CD4-positive, alpha-beta T cell (primary cell): ENCODE measurements around the gene RBM5. TPM values are rescaled to one million over a fixed set of nuclear protein-coding genes. Genes with fewer than 3 reads are reported as not detected.

Experiments used
- ATAC-seq: fragments of 200-7000 bp; cut with Tn5 transposase; one replicate; pipeline ENCODE4 v1.10.0; 2022; ENCODE audit warnings: mild to moderate bottlenecking; ENCODE audit not compliant: poor library complexity
- CTCF ChIA-PET: fragments of 350-600 bp; sonication (Branson Sonifier 250); formaldehyde crosslinking; loops from one replicate; lab custom pipeline; 2021; ENCODE audit warnings: antibody characterized with exemption, inconsistent platforms; lab: Charles Lee
- POLR2A ChIA-PET: fragments of 350-600 bp; sonication (Branson Sonifier 250); formaldehyde crosslinking; loops from one replicate; lab custom pipeline; 2021; ENCODE audit warnings: antibody characterized with exemption, inconsistent platforms; lab: Charles Lee
- DNase-seq, 14 experiments: peaks; one replicate each; pipeline ENCODE4 v3.0.0-alpha.2; 2013 to 2020; ENCODE audit warnings: mixed read lengths in 2 of 14
- H3K27ac ChIP-seq, 2 donors: one replicate each; pipeline versions ENCODE4 v1.5.1 to v1.7.0; 2013; ENCODE audit warnings: low read length in 2 of 2, low read depth in 1 of 2, mild to moderate bottlenecking in 1 of 2
- H3K27me3 ChIP-seq, 2 experiments: 1 replicate in 1 of 2; 2 replicates in 1 of 2; pipeline versions ENCODE4 v1.6.1 to v1.7.0; 2013; ENCODE audit warnings: low read length in 2 of 2, control low read depth in 1 of 2, mild to moderate bottlenecking in 1 of 2, moderate library complexity in 1 of 2; ENCODE audit not compliant: insufficient read depth in 2 of 2, control insufficient read depth in 1 of 2
- H3K36me3 ChIP-seq: one replicate; pipeline ENCODE4 v1.6.1; 2013; ENCODE audit warnings: low read length, control low read depth; ENCODE audit not compliant: insufficient read depth
- H3K4me1 ChIP-seq: one replicate; pipeline ENCODE4 v1.6.1; 2013; ENCODE audit warnings: low read length, control low read depth; ENCODE audit not compliant: insufficient read depth
- H3K4me3 ChIP-seq: one replicate; pipeline ENCODE4 v1.5.1; 2013; ENCODE audit warnings: mild to moderate bottlenecking, low read length, moderate library complexity
- H3K9me3 ChIP-seq, 2 experiments: 1 replicate in 1 of 2; 2 replicates in 1 of 2; pipeline versions ENCODE4 v1.6.1 to v1.7.0; 2013; ENCODE audit warnings: low read length in 2 of 2, mild to moderate bottlenecking in 2 of 2, control low read depth in 1 of 2, moderate library complexity in 1 of 2; ENCODE audit not compliant: control insufficient read depth in 1 of 2, insufficient read depth in 1 of 2
- H3K27ac Mint-ChIP-seq: one replicate; pipeline ENCODE4 v1.8.0; 2020; ENCODE audit warnings: mixed read lengths
- H3K27me3 Mint-ChIP-seq: one replicate; pipeline ENCODE4 v1.8.0; 2021; ENCODE audit warnings: mixed read lengths
- H3K36me3 Mint-ChIP-seq: one replicate; pipeline ENCODE4 v1.8.0; 2021; ENCODE audit warnings: low read depth, mixed read lengths
- H3K4me1 Mint-ChIP-seq: one replicate; pipeline ENCODE4 v1.8.0; 2021; ENCODE audit warnings: low read depth, mixed read lengths
- H3K4me3 Mint-ChIP-seq: one replicate; pipeline ENCODE4 v1.8.0; 2020; ENCODE audit warnings: mild to moderate bottlenecking, mixed read lengths
- H3K9me3 Mint-ChIP-seq: one replicate; pipeline ENCODE4 v1.8.0; 2020; ENCODE audit warnings: mixed read lengths
- intact Hi-C, 2 experiments: fragments of 100-400 bp; cut with DNase I in 1 of 2; cut with micrococcal nuclease in 1 of 2; formaldehyde crosslinking; loops; one replicate each; pipeline versions ENCODE4 v1.15.1 to v1.9.0; 2023 to 2025; cut with DNase I, micrococcal nuclease
- total RNA-seq, 174 experiments: library from RNA in 2 of 174; stranded (reverse) in 2 of 174; gene quantifications; one replicate each; pipeline ENCODE4 v1.2.3 and lab custom pipeline; 2021 to 2026
- TF ChIP-seq, protein P1 (sequence below): fragments of 200-600 bp; IDR thresholded peaks from one replicate; pipeline ENCODE4 v1.8.0; 2022; ENCODE audit warnings: antibody characterized with exemption, mild to moderate bottlenecking

The RBM5 gene
- total RNA-seq, 2 experiments from 2014 or later = 324 to 330 TPM

DNA sequence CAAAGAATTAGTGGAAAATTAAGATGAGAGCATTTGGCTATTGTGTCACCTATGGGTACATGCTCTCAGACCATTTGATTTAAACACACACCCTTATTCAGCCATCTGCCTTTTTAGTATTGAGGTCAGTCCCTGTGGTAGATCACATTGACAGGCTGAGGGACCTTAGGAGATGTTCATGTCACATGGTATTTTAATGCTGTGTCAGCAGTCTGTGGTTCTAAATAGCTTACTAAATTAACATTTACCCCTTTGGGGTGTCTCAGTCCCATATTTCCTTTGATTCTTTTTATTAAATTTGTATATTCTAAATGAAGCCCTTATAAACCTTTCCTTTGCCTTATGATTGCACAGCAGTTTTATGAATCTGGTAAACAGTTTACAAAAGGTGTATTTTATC lies 2.3 kb downstream of the RBM5 start:
- ChIA-PET CTCF (no interaction called here), POLR2A (no interaction called here)
- Mint-ChIP-seq H3K4me3 (peak overlapping the region; percentile 97), H3K36me3 (peaks cover 73% of the 10 kb centered on the region), H3K27ac (peak overlapping the region; percentile 99), H3K4me1 (peaks cover 45% of the 10 kb centered on the region), H3K27me3 (no peaks in the 10 kb centered on the region), H3K9me3 (no peaks in the 10 kb centered on the region)
- Histone ChIP-seq H3K4me1 (peaks cover 25% of the 10 kb centered on the region), H3K9me3 (no peaks in the 10 kb centered on the region), H3K27ac (no peak overlapping the region), H3K27me3 (no peaks in the 10 kb centered on the region), H3K36me3 (peaks cover 57% of the 10 kb centered on the region), H3K4me3 (no peak overlapping the region)
- TF ChIP-seq, protein P1, sequence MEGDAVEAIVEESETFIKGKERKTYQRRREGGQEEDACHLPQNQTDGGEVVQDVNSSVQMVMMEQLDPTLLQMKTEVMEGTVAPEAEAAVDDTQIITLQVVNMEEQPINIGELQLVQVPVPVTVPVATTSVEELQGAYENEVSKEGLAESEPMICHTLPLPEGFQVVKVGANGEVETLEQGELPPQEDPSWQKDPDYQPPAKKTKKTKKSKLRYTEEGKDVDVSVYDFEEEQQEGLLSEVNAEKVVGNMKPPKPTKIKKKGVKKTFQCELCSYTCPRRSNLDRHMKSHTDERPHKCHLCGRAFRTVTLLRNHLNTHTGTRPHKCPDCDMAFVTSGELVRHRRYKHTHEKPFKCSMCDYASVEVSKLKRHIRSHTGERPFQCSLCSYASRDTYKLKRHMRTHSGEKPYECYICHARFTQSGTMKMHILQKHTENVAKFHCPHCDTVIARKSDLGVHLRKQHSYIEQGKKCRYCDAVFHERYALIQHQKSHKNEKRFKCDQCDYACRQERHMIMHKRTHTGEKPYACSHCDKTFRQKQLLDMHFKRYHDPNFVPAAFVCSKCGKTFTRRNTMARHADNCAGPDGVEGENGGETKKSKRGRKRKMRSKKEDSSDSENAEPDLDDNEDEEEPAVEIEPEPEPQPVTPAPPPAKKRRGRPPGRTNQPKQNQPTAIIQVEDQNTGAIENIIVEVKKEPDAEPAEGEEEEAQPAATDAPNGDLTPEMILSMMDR = no peak
- ATAC-seq (no peak), DNase-seq (no peak)
- intact Hi-C loops = loop anchor here in 1 of 2 experiments (5.0 kb wide), 1 partner anchor 304 kb away; the partner anchor contains the start of gene IP6K1

GRCh38 chr3:50095352-50095998 lies 6.8 kb downstream of the RBM5 start:
- H3K9me3 Mint-ChIP-seq = no peaks in the 10 kb centered on the region
- Histone ChIP-seq H3K4me3 (no peak overlapping the region), H3K4me1 (peaks cover 14% of the 10 kb centered on the region), H3K27ac (no peak overlapping the region), H3K27me3 (no peaks in the 10 kb centered on the region), H3K9me3 (no peaks in the 10 kb centered on the region), H3K36me3 (peaks cover 99% of the 10 kb centered on the region)
- H3K36me3 Mint-ChIP-seq = peaks cover 94% of the 10 kb centered on the region
- peaks cover 28% of the 10 kb centered on the region for H3K4me1 Mint-ChIP-seq
- H3K27ac Mint-ChIP-seq = peak overlapping the region; percentile 57
- ATAC-seq = no peak
- DNase-seq = no peak
- no peaks in the 10 kb centered on the region for H3K27me3 Mint-ChIP-seq
- POLR2A ChIA-PET = interaction anchor here (1.1 kb wide), 1 partner anchor 155 kb away, joined by 3 read pairs; no protein-coding TSS in a partner anchor
- H3K4me3 Mint-ChIP-seq = peak overlapping the region; percentile 9
- TF ChIP-seq, protein P1 = no peak
- CTCF ChIA-PET = interaction anchor here (0.6 kb wide), 1 partner anchor 13 kb away, joined by 3 read pairs; no protein-coding TSS in a partner anchor
- intact Hi-C loops = no loop called here

GRCh38 chr3:50100386-50100785 lies 11.7 kb downstream of the RBM5 start:
- H3K4me1 Mint-ChIP-seq = peaks cover 10% of the 10 kb centered on the region
- no peaks in the 10 kb centered on the region for H3K27me3 ChIP-seq
- ChIA-PET CTCF (no interaction called here), POLR2A (interaction anchor here (0.6 to 0.7 kb wide), 2 partner anchors 169 to 267 kb away, joined by 4 to 5 read pairs; no protein-coding TSS in a partner anchor)
- no peaks in the 10 kb centered on the region for H3K27me3 Mint-ChIP-seq
- H3K9me3 ChIP-seq = no peaks in the 10 kb centered on the region
- peaks cover 97% of the 10 kb centered on the region for H3K36me3 Mint-ChIP-seq
- TF ChIP-seq, protein P1 = no peak
- no peak overlapping the region for H3K27ac ChIP-seq
- peaks cover 100% of the 10 kb centered on the region for H3K36me3 ChIP-seq
- H3K4me3 ChIP-seq = no peak overlapping the region
- no peak for DNase-seq
- H3K27ac Mint-ChIP-seq = peak overlapping the region; percentile 56
- H3K4me3 Mint-ChIP-seq = no peak overlapping the region
- no peaks in the 10 kb centered on the region for H3K9me3 Mint-ChIP-seq
- intact Hi-C loops = no loop called here
- ATAC-seq = no peak
- no peaks in the 10 kb centered on the region for H3K4me1 ChIP-seq
